SU-DHL-6 (cell line): Measurements from ENCODE around the gene CACNB2.

Source experiments
- EZH2phosphoT487 ChIP-seq: fragments of 200-600 bp; sonication (generic), shearing (Covaris generic); conservative IDR thresholded peaks from 2 replicates; pipeline ENCODE4 v1.6.1; 2018; ENCODE audit warnings: mild to moderate bottlenecking, antibody characterized with exemption, low read length, moderate library complexity, mixed read lengths
- TF ChIP-seq, protein P1 (sequence below): fragments of 200-600 bp; sonication (generic); IDR thresholded peaks from one replicate; pipeline ENCODE4 v1.5.1; 2017; ENCODE audit warnings: antibody characterized with exemption, mild to moderate bottlenecking, low read length, moderate library complexity; ENCODE audit not compliant: insufficient read depth, poor library complexity, severe bottlenecking

DNA sequence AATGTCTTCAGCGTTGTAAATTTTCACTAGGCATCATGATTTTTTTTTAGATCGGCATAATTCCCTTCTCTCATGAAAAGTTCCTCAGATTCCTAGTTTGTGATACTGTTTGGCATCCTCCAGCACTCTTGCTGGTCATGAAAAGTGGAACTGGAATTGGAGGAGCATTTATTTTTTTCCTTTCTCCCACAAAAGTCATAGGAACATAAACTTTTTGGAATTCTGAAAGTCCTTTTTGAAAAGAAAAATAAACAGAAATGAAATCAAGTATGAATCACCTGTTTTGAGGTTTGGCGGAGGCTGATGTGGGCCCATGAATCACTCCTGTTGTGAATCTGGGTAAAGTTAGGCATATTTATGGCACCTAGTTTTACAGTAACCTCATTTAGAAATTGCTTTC is 17.7 kb downstream of the CACNB2 start:
- TF ChIP-seq, protein P1, sequence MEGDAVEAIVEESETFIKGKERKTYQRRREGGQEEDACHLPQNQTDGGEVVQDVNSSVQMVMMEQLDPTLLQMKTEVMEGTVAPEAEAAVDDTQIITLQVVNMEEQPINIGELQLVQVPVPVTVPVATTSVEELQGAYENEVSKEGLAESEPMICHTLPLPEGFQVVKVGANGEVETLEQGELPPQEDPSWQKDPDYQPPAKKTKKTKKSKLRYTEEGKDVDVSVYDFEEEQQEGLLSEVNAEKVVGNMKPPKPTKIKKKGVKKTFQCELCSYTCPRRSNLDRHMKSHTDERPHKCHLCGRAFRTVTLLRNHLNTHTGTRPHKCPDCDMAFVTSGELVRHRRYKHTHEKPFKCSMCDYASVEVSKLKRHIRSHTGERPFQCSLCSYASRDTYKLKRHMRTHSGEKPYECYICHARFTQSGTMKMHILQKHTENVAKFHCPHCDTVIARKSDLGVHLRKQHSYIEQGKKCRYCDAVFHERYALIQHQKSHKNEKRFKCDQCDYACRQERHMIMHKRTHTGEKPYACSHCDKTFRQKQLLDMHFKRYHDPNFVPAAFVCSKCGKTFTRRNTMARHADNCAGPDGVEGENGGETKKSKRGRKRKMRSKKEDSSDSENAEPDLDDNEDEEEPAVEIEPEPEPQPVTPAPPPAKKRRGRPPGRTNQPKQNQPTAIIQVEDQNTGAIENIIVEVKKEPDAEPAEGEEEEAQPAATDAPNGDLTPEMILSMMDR, result no peak
- no peak for TF ChIP-seq EZH2phosphoT487
